DOHH2 (cell line): ENCODE measurements around the gene ZFR.
"Not testable (repeated sequence)": the region's sequence is repeated elsewhere in the genome, so short reads cannot be mapped to it uniquely, and the experiment has no call there.

ENCODE experiments used
- H3F3A ChIP-seq: fragments of 200-600 bp; sonication (generic), shearing (Covaris generic); 2 replicates; pipeline ENCODE4 v1.6.0; 2016; ENCODE audit warnings: antibody characterized with exemption, mild to moderate bottlenecking; ENCODE audit not compliant: control insufficient read depth, insufficient read depth
- H3K27ac ChIP-seq: fragments of 200-600 bp; sonication (generic); 2 replicates; pipeline ENCODE4 v1.5.1; 2014; ENCODE audit warnings: low read depth, mild to moderate bottlenecking, low read length, moderate library complexity
- H3K27me3 ChIP-seq: fragments of 200-600 bp; sonication (generic); 2 replicates; pipeline ENCODE4 v1.6.1; 2014; ENCODE audit warnings: mild to moderate bottlenecking, low read length, mixed read lengths; ENCODE audit not compliant: control insufficient read depth
- H3K36me3 ChIP-seq: fragments of 200-600 bp; sonication (generic); 2 replicates; pipeline ENCODE4 v1.6.1; 2014; ENCODE audit warnings: mild to moderate bottlenecking, low read length, moderate library complexity, mixed read lengths; ENCODE audit not compliant: control insufficient read depth
- H3K4me1 ChIP-seq: fragments of 200-600 bp; sonication (generic); 2 replicates; pipeline ENCODE4 v1.6.1; 2014; ENCODE audit warnings: mild to moderate bottlenecking, low read length, mixed read lengths; ENCODE audit not compliant: control insufficient read depth
- H3K4me2 ChIP-seq: fragments of 200-600 bp; sonication (generic); 2 replicates; pipeline ENCODE4 v1.6.0; 2014; ENCODE audit warnings: mild to moderate bottlenecking, low read length, moderate library complexity
- H3K4me3 ChIP-seq: fragments of 200-600 bp; sonication (generic); 2 replicates; pipeline ENCODE4 v1.5.1; 2014; ENCODE audit warnings: mild to moderate bottlenecking, low read length, mixed read lengths
- H3K79me2 ChIP-seq: fragments of 200-600 bp; sonication (generic); 2 replicates; pipeline ENCODE4 v1.6.1; 2014; ENCODE audit warnings: mild to moderate bottlenecking, low read length, mixed read lengths; ENCODE audit not compliant: control insufficient read depth
- H3K9me2 ChIP-seq: fragments of 200-600 bp; sonication (generic); replicated peaks from 2 replicates; pipeline ENCODE4 v1.6.1; 2014; ENCODE audit warnings: mild to moderate bottlenecking, low read length, mixed read lengths; ENCODE audit not compliant: control insufficient read depth
- H3K9me3 ChIP-seq: fragments of 200-600 bp; sonication (generic); 2 replicates; pipeline ENCODE4 v1.6.1; 2014; ENCODE audit warnings: antibody characterized with exemption, low read length, mixed read lengths; ENCODE audit not compliant: control insufficient read depth, insufficient read depth
- H4K20me1 ChIP-seq: fragments of 200-600 bp; sonication (generic); 2 replicates; pipeline ENCODE4 v1.6.0; 2014; ENCODE audit warnings: low read depth, mild to moderate bottlenecking, antibody characterized with exemption, low read length, moderate library complexity; ENCODE audit not compliant: control insufficient read depth, insufficient read depth
- EZH2phosphoT487 ChIP-seq: fragments of 200-600 bp; sonication (generic); IDR thresholded peaks from 2 replicates; pipeline ENCODE4 v1.6.1; 2017; ENCODE audit warnings: borderline replicate concordance, mild to moderate bottlenecking, antibody characterized with exemption, low read length, moderate library complexity, mixed read lengths
- TF ChIP-seq, protein P1 (sequence below): fragments of 200-600 bp; sonication (generic); IDR thresholded peaks from one replicate; pipeline ENCODE4 v1.5.1; 2014; ENCODE audit warnings: antibody characterized with exemption, mild to moderate bottlenecking, low read depth, low read length; ENCODE audit not compliant: poor library complexity, severe bottlenecking

Gene ZFR

DNA sequence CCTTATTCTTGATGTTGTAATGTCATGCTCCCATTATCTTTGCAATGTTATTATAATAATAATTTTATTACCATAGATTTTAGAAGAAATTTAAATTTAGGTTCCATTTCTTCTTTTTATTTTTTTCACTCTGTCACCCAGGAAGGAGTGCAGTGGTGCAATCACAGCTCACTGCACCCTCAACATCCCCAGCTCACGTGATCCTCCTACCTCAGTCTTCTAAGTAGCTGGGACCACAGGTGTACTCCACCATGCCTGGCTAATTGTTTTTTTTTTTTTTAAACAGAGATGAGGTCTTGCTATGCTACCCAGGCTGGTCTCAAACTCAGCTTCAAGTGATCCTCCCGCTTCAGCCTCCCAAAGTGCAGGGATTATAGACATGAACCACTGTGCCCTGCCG is 11.9 kb downstream of the ZFR start:
- Histone ChIP-seq H3K9me3 (peaks cover 3% of the 10 kb centered on the region; the same call in 1 of the 2 replicates), H3K27me3 (no peaks in the 10 kb centered on the region), H3K79me2 (peaks cover 95% of the 10 kb centered on the region), H4K20me1 (no peaks in the 10 kb centered on the region; the same call in 1 of the 2 replicates), H3F3A (no peaks in the 10 kb centered on the region), H3K4me3 (no peak overlapping the region), H3K36me3 (peaks cover 32% of the 10 kb centered on the region), H3K4me2 (no peak overlapping the region), H3K4me1 (peaks cover 13% of the 10 kb centered on the region), H3K9me2 (no peaks in the 10 kb centered on the region), H3K27ac (no peak overlapping the region)
- TF ChIP-seq, protein P1, sequence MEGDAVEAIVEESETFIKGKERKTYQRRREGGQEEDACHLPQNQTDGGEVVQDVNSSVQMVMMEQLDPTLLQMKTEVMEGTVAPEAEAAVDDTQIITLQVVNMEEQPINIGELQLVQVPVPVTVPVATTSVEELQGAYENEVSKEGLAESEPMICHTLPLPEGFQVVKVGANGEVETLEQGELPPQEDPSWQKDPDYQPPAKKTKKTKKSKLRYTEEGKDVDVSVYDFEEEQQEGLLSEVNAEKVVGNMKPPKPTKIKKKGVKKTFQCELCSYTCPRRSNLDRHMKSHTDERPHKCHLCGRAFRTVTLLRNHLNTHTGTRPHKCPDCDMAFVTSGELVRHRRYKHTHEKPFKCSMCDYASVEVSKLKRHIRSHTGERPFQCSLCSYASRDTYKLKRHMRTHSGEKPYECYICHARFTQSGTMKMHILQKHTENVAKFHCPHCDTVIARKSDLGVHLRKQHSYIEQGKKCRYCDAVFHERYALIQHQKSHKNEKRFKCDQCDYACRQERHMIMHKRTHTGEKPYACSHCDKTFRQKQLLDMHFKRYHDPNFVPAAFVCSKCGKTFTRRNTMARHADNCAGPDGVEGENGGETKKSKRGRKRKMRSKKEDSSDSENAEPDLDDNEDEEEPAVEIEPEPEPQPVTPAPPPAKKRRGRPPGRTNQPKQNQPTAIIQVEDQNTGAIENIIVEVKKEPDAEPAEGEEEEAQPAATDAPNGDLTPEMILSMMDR = no peak
- TF ChIP-seq EZH2phosphoT487 = no peak

DNA sequence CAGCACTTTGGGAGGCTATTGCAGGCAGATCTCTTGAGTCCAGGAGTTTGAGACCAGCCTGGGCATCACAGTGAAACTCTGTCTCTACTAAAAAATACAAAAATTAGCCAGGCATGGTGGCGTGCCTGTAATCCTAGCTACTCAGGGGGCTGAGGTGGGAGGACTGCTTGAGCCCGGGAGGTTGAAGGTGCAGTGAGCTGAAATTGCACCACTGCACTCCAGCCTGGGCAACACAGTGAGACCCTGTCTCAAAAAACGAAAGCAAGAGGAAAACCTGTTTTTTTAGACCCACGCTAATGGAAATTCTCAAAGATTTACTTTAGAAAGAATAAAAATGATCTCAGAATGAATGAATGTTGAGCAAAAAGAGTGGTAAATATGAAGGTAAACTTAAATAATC is 13.7 kb downstream of the ZFR start:
- Histone ChIP-seq H3K79me2 (peaks cover 96% of the 10 kb centered on the region), H3K36me3 (peaks cover 49% of the 10 kb centered on the region), H3K4me1 (peaks cover 13% of the 10 kb centered on the region)
- H3K4me3 ChIP-seq, H3K9me3 ChIP-seq, H4K20me1 ChIP-seq, H3K27ac ChIP-seq, H3K9me2 ChIP-seq, H3F3A ChIP-seq, H3K4me2 ChIP-seq, H3K27me3 ChIP-seq: not testable (repeated sequence)

DNA sequence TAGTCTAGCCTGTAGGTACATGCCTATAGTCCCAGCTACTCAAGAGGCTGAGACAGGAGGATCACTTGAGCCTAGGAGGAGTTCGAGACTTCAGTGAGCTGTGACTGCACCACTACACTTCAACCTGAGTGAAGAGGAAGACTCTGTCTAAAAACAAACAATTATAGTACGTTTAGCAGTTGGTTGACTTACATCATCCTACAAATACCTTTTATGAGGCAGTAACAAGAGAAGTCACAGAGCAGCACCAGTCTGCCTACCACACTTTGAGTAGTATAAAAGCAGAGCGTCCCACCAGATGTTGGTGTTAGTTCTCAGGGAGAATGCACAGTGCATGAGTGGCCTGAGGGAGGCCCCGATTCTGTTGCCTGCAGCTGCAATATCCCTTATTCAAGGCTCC is 16.1 kb downstream of the ZFR start:
- Histone ChIP-seq H3K36me3 (peaks cover 43% of the 10 kb centered on the region), H3K4me2 (no peak overlapping the region), H3K9me2 (no peaks in the 10 kb centered on the region), H4K20me1 (no peaks in the 10 kb centered on the region), H3K27ac (no peak overlapping the region), H3K79me2 (peaks cover 96% of the 10 kb centered on the region), H3K4me3 (no peak overlapping the region), H3K9me3 (peaks cover 6% of the 10 kb centered on the region; the same call in 1 of the 2 replicates), H3K27me3 (no peaks in the 10 kb centered on the region), H3F3A (no peaks in the 10 kb centered on the region), H3K4me1 (peaks cover 7% of the 10 kb centered on the region)
- TF ChIP-seq, protein P1 = no peak
- no peak for TF ChIP-seq EZH2phosphoT487

DNA sequence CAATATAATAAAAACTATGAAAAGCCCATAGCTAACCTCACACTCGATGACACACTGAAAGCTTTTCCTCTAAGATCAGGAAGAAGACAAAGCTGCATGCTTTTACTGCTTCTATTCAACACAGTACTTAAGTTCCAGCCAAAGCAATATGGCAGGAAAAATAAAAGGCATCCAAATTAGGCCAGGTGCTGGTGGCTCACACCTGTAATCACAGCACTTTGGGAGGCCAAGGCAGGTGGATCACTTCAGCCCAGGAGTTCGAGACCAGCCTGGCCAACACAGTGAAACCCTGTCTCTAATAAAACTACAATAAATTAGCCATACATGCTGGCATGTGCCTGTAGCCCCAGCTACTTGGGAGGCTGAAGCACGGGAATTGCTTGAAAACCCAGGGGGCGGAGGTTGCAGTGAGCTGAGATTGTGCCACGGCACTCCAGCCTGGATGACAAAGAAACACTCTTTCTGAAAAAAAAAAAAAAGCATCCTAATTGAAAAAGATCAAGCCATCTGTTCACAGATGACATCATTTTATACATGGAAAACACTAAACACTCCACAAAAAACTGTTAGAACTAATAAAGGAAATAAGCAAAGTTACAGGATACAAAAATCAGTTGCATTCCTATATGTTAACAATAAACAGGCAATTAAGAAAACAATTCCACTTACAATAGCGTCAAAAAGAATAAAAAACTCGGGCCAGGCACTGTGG is 17.9 kb downstream of the ZFR start:
- Histone ChIP-seq H3K27ac (no peak overlapping the region), H3K4me2 (no peak overlapping the region), H3K79me2 (peaks cover 98% of the 10 kb centered on the region), H3K9me3 (peaks cover 6% of the 10 kb centered on the region; the same call in 1 of the 2 replicates), H3K4me3 (no peak overlapping the region), H4K20me1 (no peaks in the 10 kb centered on the region), H3K27me3 (no peaks in the 10 kb centered on the region), H3F3A (no peaks in the 10 kb centered on the region), H3K36me3 (peaks cover 42% of the 10 kb centered on the region), H3K9me2 (no peaks in the 10 kb centered on the region), H3K4me1 (peaks cover under 1% of the 10 kb centered on the region; the same call in 1 of the 2 replicates)
- no peak for TF ChIP-seq EZH2phosphoT487
- TF ChIP-seq, protein P1 = no peak
